ENCODE data around the gene GHRH. TPM values are rescaled to one million over a fixed set of nuclear protein-coding genes. Genes with fewer than 3 reads are reported as not detected.
A peak's percentile ranks its signal among the peaks of the same experiment; 100 is the strongest.

The GHRH gene
- total and polyA plus RNA-seq, 2 experiments from 2014 or later, result not detected

DNA sequence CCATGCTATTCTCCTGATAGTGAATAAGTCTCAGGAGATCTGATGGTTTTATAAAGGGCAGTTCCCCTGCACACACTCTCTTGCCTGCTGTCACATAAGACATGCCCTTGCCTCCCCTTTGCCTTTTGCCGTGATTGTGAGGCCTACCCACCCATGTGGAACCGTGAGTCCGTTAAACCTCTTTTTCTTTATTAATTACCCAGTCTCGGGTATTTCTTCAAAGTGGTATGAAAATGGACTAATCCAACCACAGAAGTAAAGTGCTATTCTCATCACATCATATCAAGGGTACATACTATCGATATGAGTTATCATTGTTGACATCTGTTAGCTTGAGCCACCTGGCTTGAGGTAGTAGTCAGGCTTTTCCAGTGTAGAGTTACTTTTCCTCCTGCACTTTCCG, 30.1 kb upstream of the GHRH start:
- Histone ChIP-seq H4K20me1 (ENCODE audit: insufficient read depth, poor library complexity, severe bottlenecking) (no peaks in the 10 kb centered on the region), H3K27me3 (no peaks in the 10 kb centered on the region), H3K27ac (no peak overlapping the region), H3K4me3 (no peak overlapping the region), H3K79me2 (peaks cover 58% of the 10 kb centered on the region), H3K4me1 (ENCODE audit: insufficient read depth) (peaks cover 29% of the 10 kb centered on the region), H3K4me2 (no peak overlapping the region), H3K36me3 (replicated peaks; ENCODE audit: insufficient read depth, low read depth) (no peaks in the 10 kb centered on the region), H2AFZ (no peak overlapping the region), H3K9me3 (ENCODE audit: low read depth) (no peaks in the 10 kb centered on the region), H3K9me2 (replicated peaks; ENCODE audit: insufficient read depth) (no peaks in the 10 kb centered on the region)
- no peak for TF ChIP-seq EZH2phosphoT487 (IDR thresholded peaks at IDR 0.05; ENCODE audit: low read depth, severe bottlenecking, unreplicated experiment)
- TF ChIP-seq EZH2 (IDR thresholded peaks at IDR 0.05; ENCODE audit: borderline replicate concordance), result no peak
- TF ChIP-seq, protein P1, sequence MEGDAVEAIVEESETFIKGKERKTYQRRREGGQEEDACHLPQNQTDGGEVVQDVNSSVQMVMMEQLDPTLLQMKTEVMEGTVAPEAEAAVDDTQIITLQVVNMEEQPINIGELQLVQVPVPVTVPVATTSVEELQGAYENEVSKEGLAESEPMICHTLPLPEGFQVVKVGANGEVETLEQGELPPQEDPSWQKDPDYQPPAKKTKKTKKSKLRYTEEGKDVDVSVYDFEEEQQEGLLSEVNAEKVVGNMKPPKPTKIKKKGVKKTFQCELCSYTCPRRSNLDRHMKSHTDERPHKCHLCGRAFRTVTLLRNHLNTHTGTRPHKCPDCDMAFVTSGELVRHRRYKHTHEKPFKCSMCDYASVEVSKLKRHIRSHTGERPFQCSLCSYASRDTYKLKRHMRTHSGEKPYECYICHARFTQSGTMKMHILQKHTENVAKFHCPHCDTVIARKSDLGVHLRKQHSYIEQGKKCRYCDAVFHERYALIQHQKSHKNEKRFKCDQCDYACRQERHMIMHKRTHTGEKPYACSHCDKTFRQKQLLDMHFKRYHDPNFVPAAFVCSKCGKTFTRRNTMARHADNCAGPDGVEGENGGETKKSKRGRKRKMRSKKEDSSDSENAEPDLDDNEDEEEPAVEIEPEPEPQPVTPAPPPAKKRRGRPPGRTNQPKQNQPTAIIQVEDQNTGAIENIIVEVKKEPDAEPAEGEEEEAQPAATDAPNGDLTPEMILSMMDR (IDR thresholded peaks at IDR 0.05; ENCODE audit: poor library complexity), result no peak
- 97% methylated on average over 6 of the region's 6 CpGs for WGBS (ENCODE audit: low lambda C conversion rate, missing lambda C conversion rate)
- no peak for DNase-seq (ENCODE audit: low spot score)

DNA sequence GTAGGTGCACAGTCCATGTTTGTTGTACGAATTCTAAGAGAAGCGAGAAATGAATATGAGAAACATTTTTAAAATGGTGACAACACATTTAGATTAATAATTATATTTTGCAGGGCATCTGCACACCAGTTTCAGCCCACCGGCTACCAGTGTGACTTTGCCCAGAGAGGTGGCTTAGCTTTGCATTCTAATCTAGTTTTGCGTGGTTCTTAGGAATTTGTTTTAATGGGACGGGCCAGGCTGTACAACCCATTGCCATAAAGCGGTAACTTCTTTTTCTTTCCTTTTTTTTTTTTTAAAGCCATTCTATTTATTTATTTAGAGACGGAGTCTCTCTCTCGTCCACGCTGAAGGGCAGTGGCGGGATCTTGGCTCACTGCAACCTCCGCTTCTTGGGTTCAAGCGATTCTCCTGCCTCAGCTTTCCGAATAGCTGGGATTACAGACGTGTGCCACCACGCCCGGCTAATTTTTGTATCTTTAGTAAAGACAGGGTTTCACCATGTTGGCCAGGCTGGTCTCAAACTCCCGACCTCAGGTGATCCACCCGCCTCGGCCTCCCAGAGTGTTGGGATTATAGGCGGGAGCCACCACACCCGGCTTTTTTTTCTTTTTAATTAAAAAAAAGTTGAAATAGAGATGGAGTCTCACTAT, 28.7 kb upstream of the GHRH start:
- TF ChIP-seq, protein P1 (IDR thresholded peaks at IDR 0.05; ENCODE audit: poor library complexity), result no peak
- TF ChIP-seq EZH2phosphoT487 (IDR thresholded peaks at IDR 0.05; ENCODE audit: low read depth, severe bottlenecking, unreplicated experiment) (no peak), EZH2 (IDR thresholded peaks at IDR 0.05; ENCODE audit: borderline replicate concordance) (no peak)
- 72% methylated on average over 21 of the region's 21 CpGs for WGBS (ENCODE audit: low lambda C conversion rate, missing lambda C conversion rate)
- H3K27me3 ChIP-seq, result no peaks in the 10 kb centered on the region
- no peak for DNase-seq (ENCODE audit: low spot score)
- peaks cover 14% of the 10 kb centered on the region for H3K4me1 ChIP-seq (ENCODE audit: insufficient read depth)
- H3K4me2 ChIP-seq, result peak overlapping the region; percentile 85
- H3K9me3 ChIP-seq (ENCODE audit: low read depth), result no peaks in the 10 kb centered on the region
- peaks cover 47% of the 10 kb centered on the region for H3K79me2 ChIP-seq
- no peaks in the 10 kb centered on the region for H3K36me3 ChIP-seq (replicated peaks; ENCODE audit: insufficient read depth, low read depth)
- peak overlapping the region; percentile 98 for H3K27ac ChIP-seq
- no peaks in the 10 kb centered on the region for H3K9me2 ChIP-seq (replicated peaks; ENCODE audit: insufficient read depth)
- H3K4me3 ChIP-seq, result peak overlapping the region; percentile 60
- no peaks in the 10 kb centered on the region for H4K20me1 ChIP-seq (ENCODE audit: insufficient read depth, poor library complexity, severe bottlenecking)
- peak overlapping the region; percentile 41 for H2AFZ ChIP-seq

DNA sequence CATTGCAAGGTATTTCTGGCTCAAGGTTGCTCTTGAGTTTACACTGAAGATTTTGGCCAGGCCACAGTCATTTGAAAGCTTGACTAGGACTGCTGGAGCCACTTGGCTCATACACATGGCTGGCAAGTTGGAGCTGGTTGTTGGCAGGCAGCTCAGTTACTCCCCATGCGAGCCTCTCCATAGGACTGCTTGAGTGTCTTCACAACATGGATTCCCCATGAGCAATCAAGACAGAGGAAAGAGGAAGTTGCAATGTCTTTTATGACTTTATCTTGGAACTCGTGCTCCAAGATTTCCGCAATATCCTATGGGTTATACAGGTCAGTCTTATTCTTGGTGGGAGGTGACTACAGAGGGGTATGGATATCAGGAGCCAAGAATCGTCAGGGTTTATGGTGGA, 26.5 kb upstream of the GHRH start:
- H3K4me2 ChIP-seq, result no peak overlapping the region
- peaks cover 35% of the 10 kb centered on the region for H3K79me2 ChIP-seq
- no peak overlapping the region for H3K4me3 ChIP-seq
- no peaks in the 10 kb centered on the region for H3K9me3 ChIP-seq (ENCODE audit: low read depth)
- 89% methylated on average over 4 of the region's 4 CpGs for WGBS (ENCODE audit: low lambda C conversion rate, missing lambda C conversion rate)
- no peak overlapping the region for H2AFZ ChIP-seq
- no peaks in the 10 kb centered on the region for H3K36me3 ChIP-seq (replicated peaks; ENCODE audit: insufficient read depth, low read depth)
- H3K9me2 ChIP-seq (replicated peaks; ENCODE audit: insufficient read depth), result no peaks in the 10 kb centered on the region
- no peak overlapping the region for H3K27ac ChIP-seq
- H3K4me1 ChIP-seq (ENCODE audit: insufficient read depth), result peaks cover 13% of the 10 kb centered on the region
- H4K20me1 ChIP-seq (ENCODE audit: insufficient read depth, poor library complexity, severe bottlenecking), result no peaks in the 10 kb centered on the region
- TF ChIP-seq EZH2 (IDR thresholded peaks at IDR 0.05; ENCODE audit: borderline replicate concordance), result no peak
- TF ChIP-seq, protein P1 (IDR thresholded peaks at IDR 0.05; ENCODE audit: poor library complexity), result no peak
- TF ChIP-seq EZH2phosphoT487 (IDR thresholded peaks at IDR 0.05; ENCODE audit: low read depth, severe bottlenecking, unreplicated experiment), result no peak
- no peak for DNase-seq (ENCODE audit: low spot score)
- H3K27me3 ChIP-seq, result no peaks in the 10 kb centered on the region

Data from hepatocyte (in vitro differentiated cells).